MM.1S (cell line): Measurements from ENCODE around the gene ZC2HC1C.

Source experiments
- CTCF ChIP-seq: fragments of 300-600 bp; sonication (generic); IDR thresholded peaks from 2 replicates; pipeline ENCODE4 v1.5.1; 2016; ENCODE audit warnings: antibody characterized with exemption, low read length, mixed read lengths
- EZH2phosphoT487 ChIP-seq: fragments of 300-600 bp; sonication (generic); IDR thresholded peaks from 2 replicates; pipeline ENCODE4 v1.6.1; 2018; ENCODE audit warnings: antibody characterized with exemption, low read length

GRCh38 chr14:75059642-75060041 is 9.8 kb upstream of the ZC2HC1C start:
- TF ChIP-seq EZH2phosphoT487 (no peak), CTCF (no peak)
